IPS DF 6.9 (cell line): Measurements from ENCODE around the gene WDR45.

Source experiments
- DNase-seq: peaks from one replicate; pipeline ENCODE4 v3.0.0-alpha.2; 2013; ENCODE audit warnings: low read depth, low spot score
- H3K27ac ChIP-seq: one replicate; pipeline ENCODE4 v1.5.1; 2013; ENCODE audit warnings: low read length, control low read depth
- H3K27me3 ChIP-seq: 2 replicates; pipeline ENCODE4 v1.6.1; 2013; ENCODE audit warnings: mild to moderate bottlenecking, low read length; ENCODE audit not compliant: control insufficient read depth, insufficient read depth
- H3K36me3 ChIP-seq: 2 replicates; pipeline ENCODE4 v1.6.1; 2013; ENCODE audit warnings: low read length; ENCODE audit not compliant: control insufficient read depth, insufficient read depth
- H3K4me1 ChIP-seq: 2 replicates; pipeline ENCODE4 v1.6.1; 2013; ENCODE audit warnings: low read length; ENCODE audit not compliant: control insufficient read depth, insufficient read depth
- H3K4me3 ChIP-seq: 2 replicates; pipeline ENCODE4 v1.5.1; 2013; ENCODE audit warnings: mild to moderate bottlenecking, low read length
- H3K9me3 ChIP-seq: 2 replicates; pipeline ENCODE4 v1.6.1; 2013; ENCODE audit warnings: low read length, inconsistent platforms; ENCODE audit not compliant: control insufficient read depth, insufficient read depth
- WGBS: extraction: QIAGEN DNeasy Blood & Tissue Kit; methylation state at CpG from one replicate; pipeline ENCODE4 v1.1.7; 2013; ENCODE audit warnings: mixed read lengths, missing lambda C conversion rate; ENCODE audit not compliant: insufficient read length, insufficient coverage; 5-methylcytosine and 5-hydroxymethylcytosine counted together

Gene WDR45

DNA sequence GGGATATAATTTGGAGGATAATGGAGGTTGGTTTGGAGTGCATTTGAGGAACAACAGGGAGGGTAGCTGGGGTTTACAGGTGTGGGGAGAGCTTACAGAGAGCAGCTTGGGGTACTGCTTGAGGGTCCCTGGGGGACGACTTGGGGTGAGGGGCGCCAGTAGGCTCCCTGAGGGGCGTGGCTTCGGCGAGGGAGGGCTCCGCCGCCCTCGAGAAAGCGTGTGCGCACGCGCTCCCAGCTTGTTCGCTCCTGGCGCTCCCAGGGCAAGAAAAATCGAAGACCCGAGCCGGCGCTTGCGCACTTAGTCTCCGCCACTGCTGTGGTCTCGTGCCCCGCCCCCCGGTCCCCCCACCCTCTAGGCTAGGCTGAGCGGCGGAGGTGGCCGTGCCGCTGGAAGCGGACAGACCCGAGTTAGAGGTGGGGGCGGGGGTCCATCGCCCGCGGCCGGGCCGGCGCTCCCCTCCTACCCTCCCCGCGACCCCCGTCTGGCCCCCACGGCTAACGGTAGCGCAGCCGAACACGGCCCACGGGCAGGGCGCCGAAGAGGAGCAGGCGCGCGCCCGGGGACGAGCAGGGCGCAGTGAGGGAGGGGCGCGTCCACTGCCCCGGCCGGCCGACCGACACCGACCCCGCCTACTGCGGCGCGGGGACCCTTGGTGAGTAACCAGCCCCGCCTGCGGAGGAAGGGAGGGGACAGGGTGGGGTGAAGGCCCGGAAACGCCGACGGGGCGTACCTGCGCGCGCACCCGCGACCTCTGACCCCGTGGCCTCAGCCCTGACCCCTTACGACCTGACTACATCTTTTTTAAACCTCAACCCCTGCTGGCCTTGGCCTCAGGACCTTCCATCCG, 26.2 kb downstream of the WDR45 start:
- Histone ChIP-seq H3K27me3 (no peaks in the 10 kb centered on the region), H3K4me1 (peaks cover 1% of the 10 kb centered on the region), H3K27ac (no peak overlapping the region), H3K36me3 (no peaks in the 10 kb centered on the region), H3K9me3 (no peaks in the 10 kb centered on the region), H3K4me3 (peak overlapping the region; percentile 70; the same call in 1 of the 2 replicates)
- no CpG with 5 or more reads among the region's 79 CpGs for WGBS
- no peak for DNase-seq

DNA sequence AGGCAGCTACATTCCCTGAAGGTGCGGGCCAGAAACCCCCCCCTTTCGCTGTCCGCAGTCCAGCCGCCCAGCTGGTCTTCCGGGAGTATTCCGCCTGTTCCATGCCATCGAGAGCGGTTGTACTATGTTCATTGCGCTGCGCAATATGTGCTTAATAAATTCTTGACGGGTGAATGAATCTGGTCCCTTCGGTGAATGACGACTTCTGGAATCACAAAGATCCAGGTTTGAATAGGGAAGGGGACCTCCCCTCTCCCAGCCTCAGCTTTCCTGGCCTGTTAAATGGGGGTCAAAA, 35.8 kb downstream of the WDR45 start:
- peaks cover 3% of the 10 kb centered on the region; the same call in 1 of the 2 replicates for H3K4me1 ChIP-seq
- H3K27ac ChIP-seq: no peak overlapping the region

DNA sequence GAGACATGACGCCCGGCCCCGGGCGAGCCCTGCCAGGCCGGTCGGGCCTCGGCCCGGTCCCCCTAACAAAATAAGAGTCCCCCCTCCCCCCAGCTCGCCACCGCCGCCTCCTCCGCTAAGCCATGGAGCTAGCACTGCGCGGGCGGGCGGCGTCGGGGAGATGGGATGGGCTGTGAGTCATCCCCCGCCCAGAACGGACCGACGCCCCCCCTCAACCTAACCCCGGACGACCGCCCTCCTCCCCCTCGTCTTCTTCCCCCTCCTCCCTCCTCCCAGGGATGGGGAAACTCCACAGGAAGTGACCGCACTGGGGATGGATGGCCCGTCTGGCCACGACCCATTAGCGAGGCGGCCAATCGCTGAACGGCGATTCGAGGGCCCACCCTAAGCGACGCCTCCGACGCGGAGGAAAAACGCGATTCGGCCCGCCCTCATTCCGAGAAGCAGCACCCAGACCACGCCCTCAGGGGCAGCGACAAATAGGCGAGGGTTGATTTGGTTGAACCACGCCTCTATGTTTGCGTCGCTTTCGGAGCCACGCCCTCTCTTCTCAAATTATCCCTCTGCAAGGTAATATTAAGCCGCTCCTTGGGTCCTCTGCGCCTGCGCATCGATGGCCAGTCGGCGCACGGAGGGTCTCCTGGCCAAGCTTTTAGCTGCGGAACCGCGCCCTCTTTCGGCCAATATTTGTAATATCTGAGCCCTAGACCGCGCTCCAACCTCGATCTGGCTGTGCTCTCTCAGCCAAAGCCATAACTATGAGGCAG, 36.3 kb downstream of the WDR45 start, which contains the start of gene TFE3:
TSS of gene TFE3 (minus strand) at position 138 of the 767 bp plus-strand sequence. CDS start at position 7, 131 bp downstream.
- Histone ChIP-seq H3K27me3 (no peaks in the 10 kb centered on the region), H3K27ac (no peak within 1 kb of the TSS), H3K4me3 (peak within 1 kb of the TSS; percentile 80), H3K36me3 (peaks cover 6% of the 10 kb centered on the region), H3K9me3 (no peaks in the 10 kb centered on the region), H3K4me1 (peaks cover 3% of the 10 kb centered on the region; the same call in 1 of the 2 replicates)
- peak; percentile 85 for DNase-seq
- no CpG with 5 or more reads among the region's 67 CpGs for WGBS

More for the DNA sequence above, 35.8 kb downstream of the WDR45 start:
- DNase-seq: no peak
- peaks cover 5% of the 10 kb centered on the region; the same call in 1 of the 2 replicates for H3K36me3 ChIP-seq
- H3K4me3 ChIP-seq: peak overlapping the region; percentile 33; the same call in 1 of the 2 replicates
- no peaks in the 10 kb centered on the region for H3K27me3 ChIP-seq
- no peaks in the 10 kb centered on the region for H3K9me3 ChIP-seq
- WGBS: no CpG with 5 or more reads among the region's 13 CpGs

DNA sequence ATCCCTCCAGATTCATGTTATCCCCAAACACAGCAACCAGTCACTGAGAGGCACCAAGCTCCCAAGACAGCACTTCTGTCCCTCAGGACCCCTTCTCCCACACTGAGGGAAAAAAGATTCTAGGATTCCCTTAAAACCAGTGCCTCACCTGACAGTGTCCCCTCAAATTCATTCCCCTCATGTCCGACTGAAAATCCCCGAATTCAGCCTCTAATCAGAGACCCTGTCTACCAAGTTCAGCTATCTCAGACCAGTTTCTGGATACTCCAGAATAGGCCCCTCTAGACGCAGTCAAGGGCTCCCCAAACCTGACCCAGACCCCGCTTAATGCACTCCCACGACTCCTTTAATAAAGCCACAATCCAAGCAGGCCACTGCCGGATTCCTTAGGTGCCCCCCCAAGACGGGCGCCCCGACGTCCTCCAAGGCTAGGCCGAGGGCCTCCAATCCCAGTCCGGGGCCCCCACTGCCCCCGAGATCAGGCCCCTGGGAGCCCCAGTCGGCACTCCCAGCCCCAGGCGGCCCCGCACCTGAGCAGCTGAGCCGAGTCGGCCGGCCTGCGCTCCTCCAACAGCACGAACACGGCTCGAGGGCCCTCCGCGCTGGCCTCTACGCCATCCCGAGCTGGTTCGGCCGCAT, 37.0 kb downstream of the WDR45 start:
- H3K36me3 ChIP-seq: peaks cover 13% of the 10 kb centered on the region
- peak overlapping the region; percentile 80 for H3K4me3 ChIP-seq
- DNase-seq: no peak
- H3K27me3 ChIP-seq: no peaks in the 10 kb centered on the region
- WGBS: no CpG with 5 or more reads among the region's 29 CpGs
- H3K27ac ChIP-seq: no peak overlapping the region
- H3K9me3 ChIP-seq: no peaks in the 10 kb centered on the region
- peaks cover 3% of the 10 kb centered on the region; the same call in 1 of the 2 replicates for H3K4me1 ChIP-seq

DNA sequence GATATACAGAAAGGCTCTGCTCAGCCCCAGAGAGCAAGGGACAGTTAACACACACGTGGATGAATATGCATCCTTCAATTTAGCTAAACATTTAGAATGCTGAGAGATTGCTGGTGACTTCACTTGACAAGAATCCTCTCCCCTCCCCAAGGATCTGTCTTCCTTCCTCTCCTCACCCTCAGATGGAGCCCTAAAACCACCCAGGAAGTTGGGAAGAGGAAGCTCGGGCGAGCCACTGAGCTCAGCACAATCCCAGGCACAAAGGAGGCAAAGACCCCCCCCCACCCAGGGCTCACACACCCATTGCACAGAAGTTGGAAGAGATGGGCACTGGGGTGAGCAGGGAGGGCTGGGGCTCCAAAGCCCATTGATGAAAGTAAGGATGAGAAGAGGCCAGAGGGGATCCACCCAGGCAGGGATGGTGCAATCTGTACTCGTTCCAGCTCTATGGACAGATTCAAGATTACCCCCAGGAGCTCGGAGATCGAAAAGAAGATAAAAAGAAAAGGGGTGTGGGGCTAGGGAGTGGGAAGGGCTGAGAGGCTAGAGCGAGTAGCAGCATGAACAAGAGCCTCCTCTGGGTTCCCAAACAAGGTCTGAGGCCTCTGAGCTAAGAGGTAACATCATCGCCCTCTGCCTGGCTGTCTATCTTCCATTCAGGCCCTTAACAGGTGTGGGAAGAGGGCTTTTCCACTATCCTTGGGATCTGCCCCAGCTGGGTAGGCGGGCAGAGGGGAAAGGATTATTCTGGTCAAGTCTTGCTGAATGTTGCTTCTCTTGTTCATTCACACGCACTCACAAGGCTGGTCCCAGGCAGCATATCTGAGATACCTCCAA, 37.7 kb downstream of the WDR45 start:
- H3K36me3 ChIP-seq: peaks cover 15% of the 10 kb centered on the region
- H3K4me1 ChIP-seq: peaks cover 3% of the 10 kb centered on the region; the same call in 1 of the 2 replicates
- peak overlapping the region; percentile 80; the same call in 1 of the 2 replicates for H3K4me3 ChIP-seq
- H3K9me3 ChIP-seq: no peaks in the 10 kb centered on the region
- H3K27ac ChIP-seq: no peak overlapping the region
- H3K27me3 ChIP-seq: no peaks in the 10 kb centered on the region
- no peak for DNase-seq
- WGBS: no CpG with 5 or more reads among the region's 10 CpGs

DNA sequence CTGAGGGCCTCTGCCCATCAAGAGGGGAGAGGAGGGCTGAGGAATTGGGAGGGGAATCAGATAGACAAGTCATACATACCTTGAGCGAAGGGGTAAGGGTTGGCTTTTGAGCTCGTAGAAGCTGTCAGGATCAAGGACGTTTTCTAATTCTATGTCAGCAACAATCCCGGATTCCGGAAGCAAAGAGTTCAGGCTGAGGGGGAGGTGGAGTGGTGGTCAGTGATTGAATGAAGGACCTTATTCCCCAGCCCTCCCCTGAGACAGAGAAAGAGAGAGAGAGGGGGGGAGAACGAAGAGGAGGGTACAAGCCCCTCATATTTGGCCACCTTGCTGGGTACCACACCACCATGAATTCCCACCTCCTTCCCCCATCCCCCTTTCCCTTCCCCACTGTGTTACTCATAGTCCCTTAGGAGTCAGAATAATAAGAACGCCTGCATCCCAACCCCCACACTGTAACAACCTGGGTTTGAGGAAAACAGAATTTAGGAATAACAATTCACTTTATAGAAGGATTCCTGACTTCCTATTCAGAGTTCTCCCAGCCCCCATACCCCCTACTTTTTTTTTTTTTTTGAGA, 39.2 kb downstream of the WDR45 start:
- Histone ChIP-seq H3K9me3 (no peaks in the 10 kb centered on the region), H3K27ac (peak overlapping the region; percentile 66), H3K36me3 (peaks cover 17% of the 10 kb centered on the region), H3K4me3 (peak overlapping the region; percentile 17; the same call in 1 of the 2 replicates), H3K27me3 (no peaks in the 10 kb centered on the region), H3K4me1 (peaks cover 3% of the 10 kb centered on the region; the same call in 1 of the 2 replicates)
- WGBS: no CpG with 5 or more reads among the region's 7 CpGs
- no peak for DNase-seq

DNA sequence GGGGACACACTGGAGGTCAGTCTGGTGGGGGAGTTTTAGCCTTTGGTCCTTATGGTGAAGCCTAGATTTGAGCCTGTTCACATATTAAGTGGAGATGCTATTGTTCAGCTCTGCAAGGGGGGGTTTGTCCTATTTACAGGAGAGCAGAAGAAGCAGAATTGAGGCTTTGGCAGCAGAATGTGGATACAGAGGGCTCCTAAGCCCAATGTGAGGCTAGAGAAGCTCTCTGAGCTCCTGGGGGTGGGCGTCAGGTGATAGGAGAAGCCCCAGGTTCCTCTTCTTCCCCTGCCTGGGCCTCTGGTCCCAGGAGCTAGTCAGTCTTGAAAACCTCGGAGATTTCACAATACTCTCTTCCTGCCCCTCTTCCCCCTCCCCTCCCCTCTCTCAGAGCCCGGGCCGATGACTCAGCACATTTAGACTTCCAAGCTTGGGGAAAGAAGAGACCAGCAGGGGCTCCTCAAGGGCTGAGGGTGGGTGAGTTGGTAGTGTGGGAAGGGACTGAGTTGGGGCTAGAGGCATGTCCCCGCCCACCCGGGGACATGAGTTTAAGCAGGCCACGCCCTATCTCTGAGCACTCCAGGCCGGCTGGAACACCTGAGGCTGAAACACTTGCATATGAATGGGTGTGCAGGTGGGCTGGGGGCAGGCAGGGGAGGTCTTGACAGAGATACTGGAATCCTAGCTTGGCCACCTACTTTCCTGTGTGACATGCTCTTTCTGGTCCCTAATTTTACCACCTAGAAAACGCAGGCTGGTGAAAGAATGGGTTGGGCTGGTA, 39.9 kb downstream of the WDR45 start:
- WGBS: no CpG with 5 or more reads among the region's 9 CpGs
- DNase-seq: peak; percentile 68
- Histone ChIP-seq H3K36me3 (peaks cover 17% of the 10 kb centered on the region), H3K27ac (peak overlapping the region; percentile 92), H3K9me3 (no peaks in the 10 kb centered on the region), H3K4me1 (peaks cover 3% of the 10 kb centered on the region; the same call in 1 of the 2 replicates), H3K27me3 (no peaks in the 10 kb centered on the region), H3K4me3 (no peak overlapping the region; the same call in 1 of the 2 replicates)

DNA sequence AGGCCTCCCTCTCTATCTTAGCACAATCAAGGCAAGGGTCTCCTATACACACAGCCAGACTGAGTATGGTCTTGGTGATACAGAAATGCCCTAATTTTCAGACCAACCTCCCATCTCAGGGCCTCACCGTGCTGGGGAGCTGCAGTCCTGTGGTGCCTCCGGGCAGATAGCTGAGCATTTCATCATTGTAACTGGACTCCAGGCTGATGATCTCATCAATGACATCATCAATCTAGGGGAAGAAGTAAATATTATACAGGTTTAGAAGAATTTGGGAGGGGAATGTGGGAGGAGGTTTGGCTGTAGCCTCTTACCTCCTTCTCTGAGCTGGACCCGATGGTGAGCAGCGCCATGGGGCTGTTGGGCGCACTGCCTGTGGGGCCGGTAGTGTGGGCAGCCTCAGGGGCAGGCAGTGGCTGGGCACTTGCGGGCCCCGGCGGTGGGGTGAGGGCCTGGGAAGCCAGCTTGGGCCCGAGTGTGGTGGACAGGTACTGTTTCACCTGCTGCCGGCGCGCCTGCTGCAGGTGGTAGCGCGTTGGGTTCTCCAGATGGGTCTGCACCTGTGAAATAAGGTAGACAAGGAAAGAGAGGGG, 41.7 kb downstream of the WDR45 start:
- Histone ChIP-seq H3K27me3 (no peaks in the 10 kb centered on the region), H3K9me3 (no peaks in the 10 kb centered on the region), H3K36me3 (peaks cover 25% of the 10 kb centered on the region), H3K4me3 (no peak overlapping the region), H3K27ac (no peak overlapping the region), H3K4me1 (peaks cover 3% of the 10 kb centered on the region; the same call in 1 of the 2 replicates)
- DNase-seq: no peak
- WGBS: no CpG with 5 or more reads among the region's 15 CpGs
